Measurements from ENCODE around the gene HOXC11. TPM values are rescaled to one million over a fixed set of nuclear protein-coding genes. Genes with fewer than 3 reads are reported as not detected.

The HOXC11 gene
- total RNA-seq, 1 experiment from 2014 or later = 2.2 TPM

DNA sequence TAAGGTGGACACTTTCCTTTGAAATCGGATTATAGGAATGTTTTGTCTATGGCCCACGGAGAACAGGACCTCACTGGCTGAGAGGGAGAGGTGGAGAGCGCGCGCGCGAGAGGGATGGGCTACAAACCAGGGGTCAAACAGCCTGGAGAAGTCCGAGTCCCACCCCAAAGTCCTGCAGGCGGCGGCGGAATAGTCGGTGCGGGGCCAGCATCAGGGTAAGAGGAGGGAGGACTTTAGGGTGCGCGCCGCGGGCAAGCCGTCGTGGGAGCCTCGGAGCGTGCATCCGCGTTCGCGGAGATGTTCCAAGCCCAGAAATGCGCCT is 32.6 kb downstream of the HOXC11 start:
- no peaks in the 10 kb centered on the region for H3K27me3 ChIP-seq (replicated peaks; ENCODE audit: control insufficient read depth, insufficient read depth, low read length)
- ChIA-PET POLR2A (interaction anchor here (0.5 to 2.1 kb wide), 3 partner anchors 12 to 196 kb away, joined by 4 to 25 read pairs (median 6); no protein-coding TSS in a partner anchor), CTCF (interaction anchor here (0.6 to 5.3 kb wide), 20 partner anchors 8 to 320 kb away, joined by 3 to 84 read pairs (median 4); partner anchors contain the start of genes COPZ1, HOXC10, HOXC13 and HOXC5)
- peak overlapping the region; percentile 87 for H3K4me3 Mint-ChIP-seq (ENCODE audit: unreplicated experiment)
- H3K9me3 ChIP-seq = no peaks in the 10 kb centered on the region
- H3K4me1 ChIP-seq = peaks cover 36% of the 10 kb centered on the region
- TF ChIP-seq, protein P1, sequence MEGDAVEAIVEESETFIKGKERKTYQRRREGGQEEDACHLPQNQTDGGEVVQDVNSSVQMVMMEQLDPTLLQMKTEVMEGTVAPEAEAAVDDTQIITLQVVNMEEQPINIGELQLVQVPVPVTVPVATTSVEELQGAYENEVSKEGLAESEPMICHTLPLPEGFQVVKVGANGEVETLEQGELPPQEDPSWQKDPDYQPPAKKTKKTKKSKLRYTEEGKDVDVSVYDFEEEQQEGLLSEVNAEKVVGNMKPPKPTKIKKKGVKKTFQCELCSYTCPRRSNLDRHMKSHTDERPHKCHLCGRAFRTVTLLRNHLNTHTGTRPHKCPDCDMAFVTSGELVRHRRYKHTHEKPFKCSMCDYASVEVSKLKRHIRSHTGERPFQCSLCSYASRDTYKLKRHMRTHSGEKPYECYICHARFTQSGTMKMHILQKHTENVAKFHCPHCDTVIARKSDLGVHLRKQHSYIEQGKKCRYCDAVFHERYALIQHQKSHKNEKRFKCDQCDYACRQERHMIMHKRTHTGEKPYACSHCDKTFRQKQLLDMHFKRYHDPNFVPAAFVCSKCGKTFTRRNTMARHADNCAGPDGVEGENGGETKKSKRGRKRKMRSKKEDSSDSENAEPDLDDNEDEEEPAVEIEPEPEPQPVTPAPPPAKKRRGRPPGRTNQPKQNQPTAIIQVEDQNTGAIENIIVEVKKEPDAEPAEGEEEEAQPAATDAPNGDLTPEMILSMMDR (IDR thresholded peaks at IDR 0.05; ENCODE audit: insufficient read depth in 1 of 2, low read depth in 1 of 2, low read length in 1 of 2, severe bottlenecking in 1 of 2, unreplicated experiment in 1 of 2) = no peak
- intact Hi-C loops (cut with micrococcal nuclease; ENCODE audit: unreplicated experiment) = no loop called here
- peak overlapping the region; percentile 23 for H3K4me3 ChIP-seq (ENCODE audit: low read depth, low read length)
- no TSS peak for BruUV-seq (replicated peaks)
- no peak overlapping the region for H3K27ac Mint-ChIP-seq (ENCODE audit: unreplicated experiment)
- no peak for DNase-seq
- H3K4me1 Mint-ChIP-seq (ENCODE audit: low read depth, unreplicated experiment) = peaks cover 7% of the 10 kb centered on the region
- H3K36me3 ChIP-seq (ENCODE audit: control insufficient read depth, insufficient read depth, low read length) = no peaks in the 10 kb centered on the region
- peaks cover 6% of the 10 kb centered on the region for H3K36me3 Mint-ChIP-seq (ENCODE audit: insufficient read depth, unreplicated experiment)
- no peaks in the 10 kb centered on the region for H3K9me3 Mint-ChIP-seq (ENCODE audit: unreplicated experiment)
- H3K27me3 Mint-ChIP-seq (ENCODE audit: insufficient read depth, unreplicated experiment) = no peaks in the 10 kb centered on the region

DNA sequence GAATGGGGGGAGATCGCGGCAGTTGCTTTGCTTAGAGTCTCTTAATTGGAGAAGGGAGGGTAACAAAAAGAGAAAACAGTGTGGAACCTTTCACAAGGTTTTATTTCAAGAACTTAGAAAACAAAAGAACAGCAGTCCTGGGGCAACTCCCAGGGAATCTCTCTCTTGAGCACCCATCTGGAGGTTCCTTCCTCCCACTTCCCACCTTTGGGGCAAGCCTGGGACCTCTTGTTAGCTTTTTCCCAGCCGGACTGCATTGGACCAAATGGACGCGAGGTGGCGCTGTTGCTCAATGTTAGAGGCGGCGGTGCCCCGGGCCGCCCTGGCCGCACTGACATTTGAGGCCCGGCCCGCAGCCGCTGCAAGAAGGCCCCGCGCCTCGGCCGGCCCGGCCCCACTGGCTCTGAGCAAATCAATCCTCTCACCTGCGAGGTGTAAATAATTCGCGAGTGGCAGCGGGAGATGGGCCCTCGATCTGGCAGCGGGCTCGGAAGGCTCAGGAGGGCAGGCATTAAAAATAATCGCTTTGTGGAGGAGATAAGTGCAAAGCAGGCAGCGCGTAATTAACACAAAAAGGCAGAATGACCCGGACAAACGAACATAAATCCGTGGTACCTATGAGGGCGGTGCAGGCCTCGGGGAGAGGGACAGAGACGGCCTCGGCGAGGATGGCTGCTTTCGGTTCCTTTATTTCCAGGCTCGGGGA is 33.1 kb downstream of the HOXC11 start:
- ChIA-PET CTCF (interaction anchor here (0.6 to 5.3 kb wide), 26 partner anchors 8 to 319 kb away, joined by 3 to 84 read pairs (median 5); partner anchors contain the start of genes COPZ1, HOXC10, HOXC13 and HOXC5), POLR2A (interaction anchor here (0.5 to 2.1 kb wide), 6 partner anchors 11 to 825 kb away, joined by 3 to 25 read pairs (median 6); partner anchors contain the start of genes CSAD, HOXC5 and ZNF740)
- TSS peak; percentile 80 for BruUV-seq (replicated peaks)
- peak; percentile 82 to 92 for DNase-seq
- intact Hi-C loops (cut with micrococcal nuclease; ENCODE audit: unreplicated experiment) = loop anchor here (1.0 kb wide), 7 partner anchors 22 to 209 kb away; partner anchors contain the start of gene HOXC6
- H3K4me1 ChIP-seq = peaks cover 41% of the 10 kb centered on the region
- Mint-ChIP-seq H3K4me3 (ENCODE audit: unreplicated experiment) (peak overlapping the region; percentile 87), H3K27me3 (ENCODE audit: insufficient read depth, unreplicated experiment) (no peaks in the 10 kb centered on the region), H3K36me3 (ENCODE audit: insufficient read depth, unreplicated experiment) (peaks cover 6% of the 10 kb centered on the region), H3K27ac (ENCODE audit: unreplicated experiment) (peak overlapping the region; percentile 58), H3K4me1 (ENCODE audit: low read depth, unreplicated experiment) (peaks cover 9% of the 10 kb centered on the region), H3K9me3 (ENCODE audit: unreplicated experiment) (no peaks in the 10 kb centered on the region)
- H3K36me3 ChIP-seq (ENCODE audit: control insufficient read depth, insufficient read depth, low read length) = no peaks in the 10 kb centered on the region
- H3K4me3 ChIP-seq (ENCODE audit: low read depth, low read length) = peak overlapping the region; percentile 53
- no peaks in the 10 kb centered on the region for H3K27me3 ChIP-seq (replicated peaks; ENCODE audit: control insufficient read depth, insufficient read depth, low read length)
- H3K9me3 ChIP-seq = no peaks in the 10 kb centered on the region
- TF ChIP-seq, protein P1 (IDR thresholded peaks at IDR 0.05; ENCODE audit: insufficient read depth in 1 of 2, low read depth in 1 of 2, low read length in 1 of 2, severe bottlenecking in 1 of 2, unreplicated experiment in 1 of 2) = peak; percentile 85 to 90

DNA sequence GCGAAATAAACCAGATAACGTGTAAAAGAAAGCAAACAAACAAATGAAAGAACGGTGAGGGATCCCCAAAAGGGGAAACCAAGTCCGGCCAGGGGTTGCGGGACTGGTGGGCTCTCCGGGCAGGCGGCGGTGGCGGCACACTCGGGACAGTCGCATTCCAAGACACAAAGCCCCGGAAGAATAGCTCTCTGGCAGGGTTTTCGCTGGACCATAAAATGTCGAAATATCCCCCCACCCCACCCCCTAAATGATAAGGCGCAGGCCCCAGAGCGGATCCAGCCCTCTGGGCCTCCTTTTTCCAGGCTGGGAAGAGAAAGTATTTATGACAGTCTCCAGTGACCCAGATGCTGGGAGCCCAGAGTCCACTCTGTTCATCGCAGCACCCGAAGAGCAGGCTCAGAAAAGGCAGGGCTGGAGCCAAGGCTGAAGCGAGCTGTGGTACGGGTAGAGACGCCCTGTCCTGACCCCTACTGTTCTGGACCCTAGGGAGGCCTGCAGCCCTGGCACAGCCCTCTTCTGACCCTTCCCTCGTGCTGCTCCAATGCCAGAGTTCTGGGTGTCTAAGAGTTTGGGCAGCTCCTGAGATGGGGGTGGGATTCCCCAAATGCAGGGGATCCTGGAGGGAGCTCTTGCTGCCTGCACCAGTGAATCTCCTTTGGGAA is 33.8 kb downstream of the HOXC11 start:
- CTCF ChIA-PET = interaction anchor here (0.6 to 5.3 kb wide), 21 partner anchors 10 to 381 kb away, joined by 3 to 84 read pairs (median 8); partner anchors contain the start of genes ATF7, HOXC10, HOXC5 and HOXC6
- Histone ChIP-seq H3K4me1 (peaks cover 47% of the 10 kb centered on the region), H3K4me3 (ENCODE audit: low read depth, low read length) (peak overlapping the region; percentile 53), H3K36me3 (ENCODE audit: control insufficient read depth, insufficient read depth, low read length) (no peaks in the 10 kb centered on the region), H3K27me3 (replicated peaks; ENCODE audit: control insufficient read depth, insufficient read depth, low read length) (no peaks in the 10 kb centered on the region), H3K9me3 (no peaks in the 10 kb centered on the region)
- no peaks in the 10 kb centered on the region for H3K9me3 Mint-ChIP-seq (ENCODE audit: unreplicated experiment)
- peak overlapping the region; percentile 87 for H3K4me3 Mint-ChIP-seq (ENCODE audit: unreplicated experiment)
- TF ChIP-seq, protein P1 (IDR thresholded peaks at IDR 0.05; ENCODE audit: insufficient read depth in 1 of 2, low read depth in 1 of 2, low read length in 1 of 2, severe bottlenecking in 1 of 2, unreplicated experiment in 1 of 2) = peak in 1 of 2 experiments; percentile 2
- H3K36me3 Mint-ChIP-seq (ENCODE audit: insufficient read depth, unreplicated experiment) = peaks cover 6% of the 10 kb centered on the region
- H3K27ac Mint-ChIP-seq (ENCODE audit: unreplicated experiment) = peak overlapping the region; percentile 58
- H3K4me1 Mint-ChIP-seq (ENCODE audit: low read depth, unreplicated experiment) = peaks cover 16% of the 10 kb centered on the region
- no TSS peak for BruUV-seq (replicated peaks)
- peak; percentile 74 to 84 for DNase-seq
- H3K27me3 Mint-ChIP-seq (ENCODE audit: insufficient read depth, unreplicated experiment) = no peaks in the 10 kb centered on the region
- intact Hi-C loops (cut with micrococcal nuclease; ENCODE audit: unreplicated experiment) = loop anchor here (1.0 kb wide), 7 partner anchors 22 to 209 kb away; partner anchors contain the start of gene HOXC6
- POLR2A ChIA-PET = interaction anchor here (0.5 to 2.1 kb wide), 8 partner anchors 10 to 826 kb away, joined by 3 to 27 read pairs (median 7); partner anchors contain the start of genes CSAD, HOXC5 and ZNF740
